Keratinocyte (primary cell): Measurements from ENCODE around the gene ZSWIM6. TPM values are rescaled to one million over a fixed set of nuclear protein-coding genes. Genes with fewer than 3 reads are reported as not detected.

ENCODE experiments used
- DNase-seq: peaks from one replicate; pipeline ENCODE4 v3.0.0-alpha.2; 2011; ENCODE audit warnings: low read depth, missing footprints, low spot score
- FAIRE-seq: peaks from 2 replicates; lab custom pipeline; 2011; peaks lifted over from hg19 to GRCh38; lab: Jason Lieb, UNC
- H2AFZ ChIP-seq: 2 replicates; pipeline ENCODE4 v1.6.0; 2012; ENCODE audit warnings: low read length, control low read depth, inconsistent platforms; ENCODE audit not compliant: control insufficient read depth
- H3K27ac ChIP-seq: 2 replicates; pipeline ENCODE4 v1.5.1; 2011; ENCODE audit warnings: low read length; ENCODE audit not compliant: control insufficient read depth, insufficient read depth
- H3K27me3 ChIP-seq: 3 replicates; pipeline ENCODE4 v1.6.0; 2011; ENCODE audit warnings: low read length; ENCODE audit not compliant: control insufficient read depth, insufficient read depth; ENCODE audit errors: extremely low read depth
- H3K36me3 ChIP-seq, 2 experiments: 2 replicates in 1 of 2; 3 replicates in 1 of 2; pipeline ENCODE4 v1.5.1; 2011; ENCODE audit warnings: low read length in 2 of 2, mild to moderate bottlenecking in 1 of 2; ENCODE audit not compliant: control insufficient read depth in 2 of 2, insufficient read depth in 2 of 2; ENCODE audit errors: extremely low read depth in 1 of 2
- H3K4me1 ChIP-seq: 3 replicates; pipeline ENCODE4 v1.5.1; 2011; ENCODE audit warnings: low read length; ENCODE audit not compliant: control insufficient read depth, insufficient read depth; ENCODE audit errors: extremely low read depth
- H3K4me2 ChIP-seq: 3 replicates; pipeline ENCODE4 v1.6.0; 2011; ENCODE audit warnings: low read depth, low read length; ENCODE audit not compliant: control insufficient read depth, insufficient read depth; ENCODE audit errors: extremely low read depth
- H3K4me3 ChIP-seq, 3 experiments: fragments of 200-600 bp in 1 of 3; sonication (generic) in 1 of 3; 2 replicates in 2 of 3; 3 replicates in 1 of 3; pipeline ENCODE4 v1.5.1; 2011 to 2016; ENCODE audit warnings: low read length in 3 of 3, mild to moderate bottlenecking in 3 of 3, control low read depth in 2 of 3, inconsistent platforms in 1 of 3, low read depth in 1 of 3, mixed read lengths in 1 of 3, mixed run types in 1 of 3, moderate library complexity in 1 of 3; ENCODE audit not compliant: control insufficient read depth in 2 of 3, insufficient read depth in 2 of 3; ENCODE audit errors: extremely low read depth in 1 of 3
- H3K79me2 ChIP-seq: 2 replicates; pipeline ENCODE4 v1.6.0; 2012; ENCODE audit warnings: low read length; ENCODE audit not compliant: control insufficient read depth, insufficient read depth
- H3K9ac ChIP-seq: 3 replicates; pipeline ENCODE4 v1.6.0; 2011; ENCODE audit warnings: low read length; ENCODE audit not compliant: control insufficient read depth, insufficient read depth; ENCODE audit errors: extremely low read depth
- H3K9me1 ChIP-seq: 3 replicates; pipeline ENCODE4 v1.6.0; 2011; ENCODE audit warnings: low read length; ENCODE audit not compliant: control insufficient read depth, insufficient read depth; ENCODE audit errors: extremely low read depth
- H3K9me3 ChIP-seq: 2 replicates; pipeline ENCODE4 v1.5.1; 2012; ENCODE audit warnings: low read depth, low read length; ENCODE audit not compliant: control insufficient read depth
- H4K20me1 ChIP-seq: 3 replicates; pipeline ENCODE4 v1.6.0; 2011; ENCODE audit warnings: low read length; ENCODE audit not compliant: control insufficient read depth, insufficient read depth; ENCODE audit errors: extremely low read depth
- EZH2 ChIP-seq: IDR thresholded peaks from one replicate; pipeline ENCODE4 v1.6.1; 2012; ENCODE audit warnings: inconsistent platforms, mild to moderate bottlenecking, low read length, moderate library complexity
- dilution Hi-C: fragments of 300-500 bp; cut with MboI; formaldehyde crosslinking; loops from one replicate; pipeline ENCODE4 v1.7.0; 2020; ENCODE audit warnings: low sequenced_read_pairs; ENCODE audit not compliant: extremely low pct_ligation_motif_present
- polyA plus RNA-seq, 5 experiments: library from polyadenylated mRNA; depleted of rRNA in 3 of 5; stranded (reverse) in 3 of 5; stranded (forward) in 1 of 5; unstranded in 1 of 5; fragments of >200 nt; gene quantifications; 1 replicate in 1 of 5; 2 replicates in 3 of 5; 3 replicates in 1 of 5; pipeline versions ENCODE4 v1.2.1 to v1.2.3, GENCODE V29; 2011 to 2012; ENCODE audit warnings: missing spikeins in 2 of 5, low read depth in 1 of 5, low replicate concordance in 1 of 5
- TF ChIP-seq, protein P1 (sequence below), 3 experiments: IDR thresholded peaks in 1 of 3; conservative IDR thresholded peaks in 1 of 3; optimal IDR thresholded peaks in 1 of 3; 2 replicates in 2 of 3; 3 replicates in 1 of 3; pipeline versions ENCODE3 to v1.5.1; 2011; ENCODE audit warnings: low read length in 3 of 3, mild to moderate bottlenecking in 3 of 3, moderate library complexity in 2 of 3, control low read depth in 1 of 3, inconsistent platforms in 1 of 3; ENCODE audit not compliant: insufficient read depth in 2 of 3; ENCODE audit errors: extremely low read depth in 1 of 3

Gene ZSWIM6
- polyA plus RNA-seq, 1 donor (not counting 4 experiments of a cell fraction or from before 2014, with no cell fraction given), result 9.9 TPM

DNA sequence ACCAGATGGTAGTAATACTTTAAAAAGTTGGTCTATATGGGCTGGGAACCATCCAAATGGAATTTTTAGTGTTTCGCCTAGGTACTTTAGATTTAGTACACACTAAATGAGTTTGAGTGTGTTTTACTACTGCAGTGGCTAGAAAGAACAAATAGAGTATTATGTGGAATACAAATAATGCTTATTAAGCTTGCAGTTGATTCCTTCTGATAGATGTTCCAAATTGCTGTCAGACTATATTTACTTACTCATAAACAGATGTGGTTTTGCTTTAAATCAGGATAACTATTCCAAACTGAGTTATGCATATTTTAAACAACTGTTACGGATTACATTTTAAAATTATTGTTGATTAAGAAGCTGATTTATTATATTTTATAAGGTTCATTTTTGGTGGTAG, 103.3 kb downstream of the ZSWIM6 start:
- H3K9me3 ChIP-seq, result no peaks in the 10 kb centered on the region

DNA sequence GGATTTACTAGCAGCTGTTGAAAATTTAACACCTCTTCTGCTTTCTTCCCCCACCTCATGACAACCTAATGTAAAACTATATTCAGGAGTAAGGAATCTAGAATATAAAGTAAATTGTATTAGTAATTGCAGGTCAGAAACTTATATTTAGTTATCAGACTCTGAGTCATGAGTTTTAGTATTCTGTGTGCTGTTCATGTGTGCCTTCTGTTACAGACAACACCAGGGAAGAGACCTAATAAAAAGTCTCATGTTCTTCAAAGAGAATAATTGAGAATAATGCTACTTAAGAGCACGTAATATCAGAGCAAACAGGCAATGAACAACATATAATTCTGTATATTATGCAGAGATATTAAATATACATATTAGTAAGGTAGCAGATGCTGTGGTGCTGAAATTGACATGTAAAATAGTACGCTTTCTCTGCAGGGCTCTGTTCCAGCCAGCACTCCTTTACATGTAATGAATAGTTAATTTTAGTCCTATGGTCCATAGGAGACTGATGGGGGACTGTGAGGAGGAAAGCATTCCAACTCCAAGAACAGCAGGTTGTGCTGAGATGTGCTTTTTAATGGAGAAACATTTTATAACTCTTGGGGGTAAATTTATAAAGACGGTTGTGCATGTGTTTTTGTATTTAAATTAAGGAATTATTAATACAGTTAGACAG, 106.4 kb downstream of the ZSWIM6 start:
- H3K4me1 ChIP-seq, result peaks cover 26% of the 10 kb centered on the region
- H3K4me3 ChIP-seq, result no peak overlapping the region
- no peak for TF ChIP-seq EZH2
- TF ChIP-seq, protein P1, sequence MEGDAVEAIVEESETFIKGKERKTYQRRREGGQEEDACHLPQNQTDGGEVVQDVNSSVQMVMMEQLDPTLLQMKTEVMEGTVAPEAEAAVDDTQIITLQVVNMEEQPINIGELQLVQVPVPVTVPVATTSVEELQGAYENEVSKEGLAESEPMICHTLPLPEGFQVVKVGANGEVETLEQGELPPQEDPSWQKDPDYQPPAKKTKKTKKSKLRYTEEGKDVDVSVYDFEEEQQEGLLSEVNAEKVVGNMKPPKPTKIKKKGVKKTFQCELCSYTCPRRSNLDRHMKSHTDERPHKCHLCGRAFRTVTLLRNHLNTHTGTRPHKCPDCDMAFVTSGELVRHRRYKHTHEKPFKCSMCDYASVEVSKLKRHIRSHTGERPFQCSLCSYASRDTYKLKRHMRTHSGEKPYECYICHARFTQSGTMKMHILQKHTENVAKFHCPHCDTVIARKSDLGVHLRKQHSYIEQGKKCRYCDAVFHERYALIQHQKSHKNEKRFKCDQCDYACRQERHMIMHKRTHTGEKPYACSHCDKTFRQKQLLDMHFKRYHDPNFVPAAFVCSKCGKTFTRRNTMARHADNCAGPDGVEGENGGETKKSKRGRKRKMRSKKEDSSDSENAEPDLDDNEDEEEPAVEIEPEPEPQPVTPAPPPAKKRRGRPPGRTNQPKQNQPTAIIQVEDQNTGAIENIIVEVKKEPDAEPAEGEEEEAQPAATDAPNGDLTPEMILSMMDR (optimal IDR thresholded peaks at IDR 0.05 in 1 of 3, IDR thresholded peaks at IDR 0.05 in 1 of 3, conservative IDR thresholded peaks at IDR 0.05 in 1 of 3; ENCODE audit: extremely low read depth in 1 of 3, insufficient read depth in 2 of 3, low read length in 3 of 3), result no peak
- H2AFZ ChIP-seq, result no peak overlapping the region
- peak overlapping the region; percentile 15 for H3K27ac ChIP-seq
- no peak for DNase-seq
- dilution Hi-C loops, result no loop called here
- peaks cover 62% of the 10 kb centered on the region for H3K79me2 ChIP-seq
- no peaks in the 10 kb centered on the region for H3K9me1 ChIP-seq
- peaks cover 2% of the 10 kb centered on the region for H3K9me3 ChIP-seq
- H3K36me3 ChIP-seq, result no peaks in the 10 kb centered on the region
- no peak for FAIRE-seq
- H4K20me1 ChIP-seq, result no peaks in the 10 kb centered on the region
- no peak overlapping the region for H3K4me2 ChIP-seq
- H3K27me3 ChIP-seq, result no peaks in the 10 kb centered on the region
- H3K9ac ChIP-seq, result no peak overlapping the region

More for the DNA sequence above, 103.3 kb downstream of the ZSWIM6 start:
- TF ChIP-seq, protein P1 (optimal IDR thresholded peaks at IDR 0.05 in 1 of 3, IDR thresholded peaks at IDR 0.05 in 1 of 3, conservative IDR thresholded peaks at IDR 0.05 in 1 of 3; ENCODE audit: extremely low read depth in 1 of 3, insufficient read depth in 2 of 3, low read length in 3 of 3), result no peak
- TF ChIP-seq EZH2, result no peak
- H3K9ac ChIP-seq, result no peak overlapping the region
- H3K27me3 ChIP-seq, result no peaks in the 10 kb centered on the region
- peaks cover 2% of the 10 kb centered on the region for H4K20me1 ChIP-seq
- H3K9me1 ChIP-seq, result no peaks in the 10 kb centered on the region
- H3K4me1 ChIP-seq, result peaks cover 29% of the 10 kb centered on the region
- peaks cover 54% of the 10 kb centered on the region for H3K79me2 ChIP-seq
- dilution Hi-C loops, result no loop called here
- no peak for DNase-seq
- no peak overlapping the region for H3K27ac ChIP-seq
- H3K4me3 ChIP-seq, result no peak overlapping the region
- no peak overlapping the region for H3K4me2 ChIP-seq
- H3K36me3 ChIP-seq, result no peaks in the 10 kb centered on the region
- no peak for FAIRE-seq
- H2AFZ ChIP-seq, result no peak overlapping the region
